GM20000 (cell line): Measurements from ENCODE around the gene RANBP2.

Experiments
- DNase-seq: peaks from one replicate; pipeline ENCODE4 v3.0.0; 2012; ENCODE audit warnings: low spot score
- CTCF ChIP-seq: IDR thresholded peaks from 2 replicates; pipeline ENCODE4 v1.5.1; 2012; ENCODE audit warnings: mild to moderate bottlenecking, control low read depth; ENCODE audit errors: extremely low read depth, missing control alignments

Gene RANBP2

DNA sequence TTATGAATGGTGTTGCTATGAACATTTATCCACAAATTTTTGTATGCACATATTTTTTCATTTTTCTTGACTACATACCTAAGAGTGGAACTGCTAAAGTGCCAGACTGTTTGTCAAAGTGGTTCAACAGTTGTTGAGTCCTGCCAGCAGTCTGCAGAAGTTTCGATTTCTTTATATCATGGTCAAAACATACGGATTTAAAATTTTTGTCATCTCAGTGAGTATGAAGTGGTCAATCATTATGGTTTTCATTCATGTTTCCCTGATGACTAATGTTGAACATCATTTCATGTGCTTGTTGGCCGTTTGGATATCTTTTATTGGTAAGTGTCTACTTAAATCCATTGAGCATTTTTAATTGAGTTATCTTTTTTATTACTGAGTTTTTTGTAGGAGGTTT is 106.5 kb downstream of the RANBP2 start:
- DNase-seq = no peak
- TF ChIP-seq CTCF = no peak

- no peak for TF ChIP-seq CTCF
- no peak for DNase-seq
Measured at GRCh38 chr2:108829578-108830310, 110.5 kb downstream of the RANBP2 start.

- TF ChIP-seq CTCF = no peak
- no peak for DNase-seq
Measured at GRCh38 chr2:108833219-108833618, 113.9 kb downstream of the RANBP2 start.

GRCh38 chr2:108834620-108835019 is 115.3 kb downstream of the RANBP2 start:
- DNase-seq = no peak
- no peak for TF ChIP-seq CTCF

- TF ChIP-seq CTCF = no peak
- peak; percentile 17 for DNase-seq
Measured at GRCh38 chr2:108835040-108835439, 115.8 kb downstream of the RANBP2 start.
